ENCODE data around the gene GRIK4.

DNA sequence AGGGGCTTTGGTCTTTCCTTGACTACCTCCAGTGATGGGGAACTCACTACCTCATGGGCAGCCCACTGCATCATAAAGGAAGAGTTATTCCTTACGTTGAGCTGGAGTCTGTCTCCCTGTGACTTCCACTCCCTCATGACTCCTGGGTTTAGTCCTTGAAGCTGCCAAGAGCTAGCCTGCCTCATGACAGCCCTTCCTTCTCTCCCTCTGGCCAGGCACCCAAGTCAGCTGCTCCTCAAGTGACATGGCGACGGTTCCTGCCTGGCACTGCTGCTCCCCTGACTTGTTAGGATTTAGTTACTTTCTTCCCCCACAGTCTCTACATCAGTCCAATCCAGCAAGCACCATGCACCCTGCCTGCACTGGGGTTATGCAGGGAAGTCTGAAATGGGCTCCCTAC, 316.3 kb downstream of the GRIK4 start:
- TF ChIP-seq GATA3 (IDR thresholded peaks at IDR 0.05; ENCODE audit: low read depth, low read length) (no peak), GATA2 (IDR thresholded peaks at IDR 0.05; ENCODE audit: low read depth, low read length) (no peak)
